Fibroblast of skin of abdomen (primary cell): Measurements from ENCODE around the gene FCHSD2. TPM values are rescaled to one million over a fixed set of nuclear protein-coding genes. Genes with fewer than 3 reads are reported as not detected.

ENCODE experiments used
- DNase-seq: peaks from one replicate; pipeline ENCODE4 v3.0.0-alpha.2; 2013
- polyA plus RNA-seq, 2 experiments: library from polyadenylated mRNA; unstranded; fragments of 120-200 nt; gene quantifications; one replicate each; pipeline ENCODE4 v1.2.1, GENCODE V29; 2013; ENCODE audit not compliant: insufficient read length in 2 of 2

FCHSD2 gene
- polyA plus RNA-seq (2013, experiment 1 of 2; ENCODE audit: insufficient read length) = 21.0 TPM
- 16.7 TPM for polyA plus RNA-seq (2013, experiment 2 of 2; ENCODE audit: insufficient read length)

- DNase-seq = no peak
These were observed at the start of gene FCHSD2 for GRCh38 chr11:73142128-73142377. FCHSD2 (minus strand) TSS chr11:73142318; CDS start chr11:73141877, 441 bp downstream.

GRCh38 chr11:73191151-73191550, 49.0 kb upstream of the FCHSD2 start:
- DNase-seq = no peak

GRCh38 chr11:73190557-73190885, 48.4 kb upstream of the FCHSD2 start:
- no peak for DNase-seq

- no peak for DNase-seq
These were observed 47.8 kb upstream of the FCHSD2 start for GRCh38 chr11:73189723-73190556.

- no peak for DNase-seq
These were observed 47.2 kb upstream of the FCHSD2 start for GRCh38 chr11:73189315-73189714.

GRCh38 chr11:73188301-73188700, 46.2 kb upstream of the FCHSD2 start:
- no peak for DNase-seq

- DNase-seq = no peak
These were observed 45.7 kb upstream of the FCHSD2 start for GRCh38 chr11:73187854-73188253.

GRCh38 chr11:73186886-73187285, 44.8 kb upstream of the FCHSD2 start:
- no peak for DNase-seq

GRCh38 chr11:73186294-73186850, 44.3 kb upstream of the FCHSD2 start:
- DNase-seq = no peak

GRCh38 chr11:73185680-73186293, 43.7 kb upstream of the FCHSD2 start:
- peak; percentile 37 for DNase-seq

GRCh38 chr11:73184953-73185671, 43.0 kb upstream of the FCHSD2 start:
- peak; percentile 42 for DNase-seq

- no peak for DNase-seq
These were observed 40.8 kb upstream of the FCHSD2 start for GRCh38 chr11:73182824-73183321.

- no peak for DNase-seq
These were observed 36.6 kb upstream of the FCHSD2 start for GRCh38 chr11:73178681-73179080.

- peak; percentile 82 for DNase-seq
These were observed 35.8 kb upstream of the FCHSD2 start for GRCh38 chr11:73177778-73178539.

- DNase-seq = no peak
These were observed 35.3 kb upstream of the FCHSD2 start for GRCh38 chr11:73177380-73177777.

GRCh38 chr11:73176874-73177155, 34.7 kb upstream of the FCHSD2 start:
- no peak for DNase-seq

GRCh38 chr11:73176145-73176873, 34.2 kb upstream of the FCHSD2 start:
- DNase-seq = no peak

- DNase-seq = no peak
These were observed 33.5 kb upstream of the FCHSD2 start for GRCh38 chr11:73175551-73176144.

- DNase-seq = no peak
These were observed 32.3 kb upstream of the FCHSD2 start for GRCh38 chr11:73174495-73174791.

GRCh38 chr11:73173755-73174494, 31.8 kb upstream of the FCHSD2 start:
- no peak for DNase-seq
